ENCODE measurements around the gene RPL19.
A peak's percentile ranks its signal among the peaks of the same experiment; 100 is the strongest.
"Not testable (repeated sequence)": the region's sequence is repeated elsewhere in the genome, so short reads cannot be mapped to it uniquely, and the experiment has no call there.

The RPL19 gene

GRCh38 chr17:39225959-39226683 lies 26.0 kb downstream of the RPL19 start:
- peak; percentile 42 to 58 for DNase-seq

- no peak for DNase-seq
Observed at GRCh38 chr17:39227364-39227919, 27.4 kb downstream of the RPL19 start.

- no peak for DNase-seq
Observed at GRCh38 chr17:39229274-39229913, 29.3 kb downstream of the RPL19 start.

- DNase-seq, result no peak
Observed at GRCh38 chr17:39230361-39230760, 30.3 kb downstream of the RPL19 start.

- no peak for DNase-seq
Observed at GRCh38 chr17:39231091-39231561, 31.0 kb downstream of the RPL19 start.

GRCh38 chr17:39231591-39232551 lies 31.8 kb downstream of the RPL19 start:
- peak; percentile 60 to 64 for DNase-seq

GRCh38 chr17:39235555-39236449 lies 35.7 kb downstream of the RPL19 start:
- peak; percentile 50 to 64 for DNase-seq

GRCh38 chr17:39236450-39236927 lies 36.4 kb downstream of the RPL19 start:
- no peak for DNase-seq

- no peak for DNase-seq
Observed at GRCh38 chr17:39236981-39237441, 36.9 kb downstream of the RPL19 start.

GRCh38 chr17:39237586-39237985 lies 37.5 kb downstream of the RPL19 start:
- DNase-seq, result no peak

GRCh38 chr17:39238311-39238972 lies 38.4 kb downstream of the RPL19 start:
- peak; percentile 60 to 70 for DNase-seq

- peak; percentile 76 to 79 for DNase-seq
Observed at GRCh38 chr17:39239640-39240314, 39.7 kb downstream of the RPL19 start.

- no peak for DNase-seq
Observed at GRCh38 chr17:39240631-39241030, 40.5 kb downstream of the RPL19 start.

- DNase-seq, result no peak
Observed at GRCh38 chr17:39243155-39243554, 43.1 kb downstream of the RPL19 start.

GRCh38 chr17:39244016-39244599 lies 44.0 kb downstream of the RPL19 start:
- no peak for DNase-seq

GRCh38 chr17:39244600-39245570 lies 44.8 kb downstream of the RPL19 start:
- DNase-seq, result peak; percentile 93

GRCh38 chr17:39246274-39246673 lies 46.2 kb downstream of the RPL19 start:
- DNase-seq, result no peak

GRCh38 chr17:39250076-39250475 lies 50.0 kb downstream of the RPL19 start:
- not testable (repeated sequence) for DNase-seq

- no peak for DNase-seq
Observed at GRCh38 chr17:39251997-39252396, 51.9 kb downstream of the RPL19 start.

Data from activated CD4-positive, alpha-beta T cell treated with anti-CD3 and anti-CD28 coated beads, Interleukin-2, amount 50 U/mL, for 48 hours (primary cell).